Activated naive CD8-positive, alpha-beta T cell (primary cell): ENCODE measurements around the gene HSP90AB1.
A peak's percentile ranks its signal among the peaks of the same experiment; 100 is the strongest.

Experiments
- H3K27ac Mint-ChIP-seq: one replicate; pipeline ENCODE4 v1.8.0; 2021; ENCODE audit warnings: mixed read lengths
- H3K27me3 Mint-ChIP-seq: one replicate; pipeline ENCODE4 v1.8.0; 2021; ENCODE audit warnings: mixed read lengths
- H3K36me3 Mint-ChIP-seq: one replicate; pipeline ENCODE4 v1.8.0; 2021; ENCODE audit warnings: mixed read lengths
- H3K4me1 Mint-ChIP-seq: one replicate; pipeline ENCODE4 v1.8.0; 2021; ENCODE audit warnings: low read depth, mixed read lengths
- H3K4me3 Mint-ChIP-seq: one replicate; pipeline ENCODE4 v1.8.0; 2021; ENCODE audit warnings: mild to moderate bottlenecking, mixed read lengths
- H3K9me3 Mint-ChIP-seq: one replicate; pipeline ENCODE4 v1.8.0; 2021; ENCODE audit warnings: low read depth, mixed read lengths

HSP90AB1 gene

DNA sequence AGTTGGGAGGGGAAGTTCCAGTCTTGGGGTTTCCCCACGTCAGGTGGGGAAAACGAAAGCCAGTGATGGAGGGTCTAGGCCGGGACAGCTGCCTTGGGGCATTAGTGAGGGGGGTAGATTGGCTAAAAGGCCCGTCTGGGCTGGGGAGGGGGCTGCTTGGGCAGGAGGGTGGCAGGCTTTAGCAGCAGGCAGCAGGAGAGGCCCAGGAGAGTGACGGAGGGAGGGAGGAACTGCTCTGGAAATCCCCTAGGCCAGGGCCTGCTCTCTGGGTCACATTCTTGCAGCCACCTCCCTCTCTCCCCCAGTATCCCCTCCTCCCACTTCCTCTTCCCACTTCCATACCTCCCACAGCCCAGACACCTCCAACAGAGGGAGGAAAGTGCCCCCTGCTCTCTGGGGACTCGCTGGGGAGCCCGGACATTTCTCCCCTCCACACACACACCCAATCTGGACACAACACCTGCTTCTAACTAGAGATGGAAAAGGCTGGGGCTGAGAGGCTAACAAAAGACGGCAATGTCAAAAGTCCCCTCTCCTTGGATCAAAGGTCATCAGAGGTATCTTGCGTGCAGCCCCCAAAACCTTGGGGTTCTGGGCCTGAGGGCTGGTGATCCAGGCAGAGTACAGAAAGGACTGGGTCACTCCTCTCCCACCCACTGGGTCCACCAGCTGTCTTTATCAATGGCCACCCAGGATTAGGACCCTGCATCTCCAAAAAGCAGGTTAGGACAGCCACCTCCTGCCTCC lies 16.6 kb downstream of the HSP90AB1 start:
- H3K27ac Mint-ChIP-seq, result peak overlapping the region; percentile 93
- no peaks in the 10 kb centered on the region for H3K27me3 Mint-ChIP-seq
- no peaks in the 10 kb centered on the region for H3K9me3 Mint-ChIP-seq
- peaks cover 41% of the 10 kb centered on the region for H3K4me1 Mint-ChIP-seq
- peak overlapping the region; percentile 98 for H3K4me3 Mint-ChIP-seq
- no peaks in the 10 kb centered on the region for H3K36me3 Mint-ChIP-seq

DNA sequence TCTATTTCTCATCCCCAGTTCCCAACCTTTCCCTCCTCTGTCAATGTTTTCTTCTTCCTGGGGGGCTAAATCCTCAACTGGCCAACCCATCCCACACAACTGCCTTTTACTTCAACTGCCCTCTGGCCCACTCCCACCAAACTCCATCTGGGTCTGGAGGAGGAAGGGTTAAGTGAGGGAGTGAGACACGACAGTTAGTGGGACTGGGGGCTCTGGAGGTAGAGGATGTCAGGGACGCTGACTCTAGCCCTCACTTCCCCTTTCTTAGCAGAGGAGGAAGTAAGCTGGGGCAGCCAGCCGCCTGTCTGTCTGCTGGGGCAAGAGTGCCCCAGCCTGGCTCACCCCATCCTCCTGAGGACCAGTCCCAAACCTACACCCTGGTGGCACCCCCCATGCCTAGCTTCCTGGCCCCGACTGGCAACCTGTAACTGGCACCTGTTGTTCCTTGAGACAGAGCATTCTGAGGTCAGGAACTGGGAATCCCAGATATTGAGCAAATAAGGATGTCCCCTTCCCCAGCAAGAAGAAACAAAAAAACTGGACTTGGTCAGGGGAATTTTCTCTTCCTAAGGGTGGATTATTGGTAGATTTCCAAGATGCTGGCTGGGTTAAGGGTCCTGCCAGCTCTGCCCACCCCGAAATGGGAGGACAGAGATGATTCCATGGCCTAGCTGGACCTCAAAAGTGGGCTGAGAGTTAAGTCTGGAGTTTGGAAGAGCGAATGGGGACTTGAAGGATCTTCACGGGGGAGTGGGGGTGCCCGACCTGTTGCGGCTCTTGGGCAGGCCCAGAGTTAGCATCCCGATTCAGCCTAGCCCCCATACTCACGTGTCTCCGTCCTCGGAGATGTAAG lies 17.5 kb downstream of the HSP90AB1 start:
- Mint-ChIP-seq H3K36me3 (no peaks in the 10 kb centered on the region), H3K4me1 (peaks cover 38% of the 10 kb centered on the region), H3K27ac (peak overlapping the region; percentile 93)

DNA sequence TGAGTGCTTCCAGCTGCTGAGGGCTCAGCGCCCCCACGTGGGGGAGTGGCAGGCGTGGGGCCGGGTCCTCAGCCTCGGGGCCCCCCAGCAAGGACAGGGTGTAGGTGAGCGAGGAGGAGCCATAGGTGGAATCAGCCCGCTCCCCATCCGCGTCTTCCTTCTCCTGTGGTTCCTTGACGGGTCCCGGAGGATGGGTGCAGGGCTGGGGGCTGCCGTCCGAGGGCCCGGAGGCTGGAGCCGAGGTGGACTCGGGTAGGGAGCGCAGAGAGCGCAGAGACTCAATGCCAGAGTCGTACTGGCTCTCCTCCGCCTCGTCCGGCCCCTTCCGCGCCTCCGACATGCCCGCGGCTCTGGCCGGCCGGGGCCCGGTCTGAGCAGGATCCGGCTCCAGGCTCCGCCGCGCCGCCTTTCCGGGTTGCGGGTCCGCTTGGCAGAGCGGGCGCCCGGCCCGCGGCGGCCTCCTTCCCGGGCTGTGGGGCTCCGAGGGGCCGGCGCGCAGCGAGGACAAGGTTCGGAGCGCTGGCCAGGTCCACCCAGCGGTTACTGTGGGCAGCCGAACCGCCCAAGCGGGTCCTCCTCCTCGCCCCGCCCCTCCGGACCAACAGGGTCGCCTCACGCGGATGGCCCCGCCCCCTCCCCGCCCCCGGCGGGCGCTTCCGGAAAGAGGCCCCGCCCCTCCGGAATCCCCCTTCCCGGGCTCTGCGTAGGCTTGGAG lies 18.3 kb downstream of the HSP90AB1 start, which contains the start of gene NFKBIE:
Gene NFKBIE, minus strand, starts transcription at position 545 of the 715 bp plus-strand sequence. Its CDS starts 205 bp downstream, at position 340.
- H3K27ac Mint-ChIP-seq, result peak within 1 kb of the TSS; percentile 93
- peaks cover 46% of the 10 kb centered on the region for H3K4me1 Mint-ChIP-seq
- H3K27me3 Mint-ChIP-seq, result no peaks in the 10 kb centered on the region
- H3K9me3 Mint-ChIP-seq, result no peaks in the 10 kb centered on the region
- peak within 1 kb of the TSS; percentile 98 for H3K4me3 Mint-ChIP-seq
- H3K36me3 Mint-ChIP-seq, result no peaks in the 10 kb centered on the region

More for the DNA sequence above, 17.5 kb downstream of the HSP90AB1 start:
- Mint-ChIP-seq H3K27me3 (no peaks in the 10 kb centered on the region), H3K9me3 (no peaks in the 10 kb centered on the region), H3K4me3 (peak overlapping the region; percentile 98)

DNA sequence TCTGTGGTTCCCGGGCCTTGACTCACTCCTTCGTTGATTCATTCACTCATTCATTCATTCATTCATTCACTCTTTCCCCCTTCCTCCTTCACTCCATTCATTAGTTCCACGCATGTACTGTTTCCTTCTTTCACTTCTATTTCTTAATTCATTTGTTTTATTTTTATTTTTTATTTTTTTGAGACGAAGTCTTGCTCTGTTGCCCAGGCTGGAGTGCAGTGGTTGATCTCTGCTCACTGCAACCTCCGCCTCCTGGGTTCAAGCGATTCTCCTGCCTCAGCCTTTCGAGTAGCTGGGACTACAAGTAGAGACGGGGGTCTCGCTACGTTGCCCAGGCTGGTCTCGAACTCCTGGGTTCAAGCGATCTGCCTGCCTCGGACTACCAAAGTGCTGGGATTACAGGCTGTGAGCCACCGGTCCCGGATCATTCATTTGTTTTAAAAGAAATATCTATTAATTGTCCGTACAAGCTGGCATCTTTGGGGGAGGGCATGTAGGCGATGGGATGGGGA lies 18.9 kb downstream of the HSP90AB1 start:
- H3K4me3 Mint-ChIP-seq, result peak overlapping the region; percentile 98
- peaks cover 45% of the 10 kb centered on the region for H3K4me1 Mint-ChIP-seq
- no peaks in the 10 kb centered on the region for H3K27me3 Mint-ChIP-seq
- H3K36me3 Mint-ChIP-seq, result no peaks in the 10 kb centered on the region
- H3K27ac Mint-ChIP-seq, result peak overlapping the region; percentile 67
- H3K9me3 Mint-ChIP-seq, result no peaks in the 10 kb centered on the region

DNA sequence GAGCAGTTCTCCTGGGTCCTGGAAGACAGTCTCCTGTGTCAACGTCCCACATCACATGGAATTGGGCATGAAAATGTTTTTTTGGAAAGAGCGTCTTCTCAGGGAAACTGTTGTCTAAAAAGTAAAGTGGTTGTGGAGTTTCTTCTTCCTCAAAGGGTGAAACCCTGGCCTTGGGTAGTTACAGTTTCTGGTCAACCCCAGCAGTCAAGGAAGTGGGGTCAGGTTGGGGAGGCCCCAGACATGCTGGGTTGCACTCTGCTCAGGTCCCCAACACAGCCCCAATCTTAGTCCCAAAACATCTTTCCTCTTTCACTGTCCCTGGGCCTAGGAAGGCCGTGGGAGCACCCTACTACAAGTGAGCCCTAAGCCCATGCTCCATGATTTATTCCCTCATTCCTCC lies 19.4 kb downstream of the HSP90AB1 start:
- Mint-ChIP-seq H3K4me1 (peaks cover 39% of the 10 kb centered on the region), H3K9me3 (no peaks in the 10 kb centered on the region), H3K27ac (peak overlapping the region; percentile 58), H3K4me3 (peak overlapping the region; percentile 63), H3K27me3 (peaks cover 1% of the 10 kb centered on the region), H3K36me3 (no peaks in the 10 kb centered on the region)

DNA sequence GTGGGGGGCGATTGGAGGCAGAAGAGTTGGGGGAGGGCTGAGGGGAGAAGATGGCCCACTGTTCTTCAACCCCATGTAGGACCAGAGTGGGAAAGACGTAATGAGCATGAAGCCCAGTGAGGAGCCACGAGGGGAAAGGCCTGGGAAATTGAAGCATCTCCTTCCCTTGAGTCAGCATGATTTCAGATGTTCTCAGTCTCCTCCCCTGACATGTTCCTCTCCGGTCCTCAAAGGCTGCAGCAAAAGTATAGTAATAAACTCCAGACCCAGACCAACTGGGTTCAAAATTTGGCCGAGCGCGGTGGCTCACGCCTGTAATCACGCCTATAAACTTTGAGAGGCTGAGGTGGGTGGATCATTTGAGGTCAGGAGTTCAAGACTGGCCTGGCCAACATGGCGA lies 20.4 kb downstream of the HSP90AB1 start:
- no peak overlapping the region for H3K4me3 Mint-ChIP-seq
- H3K27me3 Mint-ChIP-seq, result peaks cover 4% of the 10 kb centered on the region
- no peaks in the 10 kb centered on the region for H3K36me3 Mint-ChIP-seq
- H3K9me3 Mint-ChIP-seq, result no peaks in the 10 kb centered on the region
- H3K27ac Mint-ChIP-seq, result no peak overlapping the region
- H3K4me1 Mint-ChIP-seq, result peaks cover 41% of the 10 kb centered on the region

DNA sequence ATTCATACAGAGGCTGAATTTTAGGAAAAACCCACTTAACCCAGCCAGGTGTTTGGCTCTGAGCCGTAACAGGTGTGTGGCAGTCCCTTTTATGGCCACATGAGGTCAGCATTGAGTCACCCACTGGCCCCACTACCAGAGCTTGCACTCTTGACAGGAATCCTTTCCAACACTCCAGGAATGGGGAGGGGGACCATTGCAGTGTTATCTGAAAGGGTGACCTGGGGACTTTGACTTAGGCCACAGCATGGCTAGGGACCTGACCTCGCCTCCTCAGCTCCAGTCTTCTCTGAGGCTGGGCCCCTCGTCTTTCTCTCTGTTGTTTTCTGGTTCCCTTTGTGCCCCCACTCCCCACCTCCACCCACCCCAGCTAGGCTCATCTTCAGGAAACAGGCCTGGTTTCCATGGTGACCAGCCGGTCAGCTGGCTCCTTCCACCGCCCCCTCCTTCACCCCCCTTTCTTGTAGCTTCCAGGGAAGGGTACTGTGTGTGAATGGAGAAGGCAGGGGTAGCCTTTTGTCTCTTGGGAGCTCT lies 21.3 kb downstream of the HSP90AB1 start:
- Mint-ChIP-seq H3K4me3 (no peak overlapping the region), H3K4me1 (peaks cover 32% of the 10 kb centered on the region), H3K27me3 (peaks cover 11% of the 10 kb centered on the region), H3K27ac (no peak overlapping the region), H3K9me3 (no peaks in the 10 kb centered on the region), H3K36me3 (no peaks in the 10 kb centered on the region)

DNA sequence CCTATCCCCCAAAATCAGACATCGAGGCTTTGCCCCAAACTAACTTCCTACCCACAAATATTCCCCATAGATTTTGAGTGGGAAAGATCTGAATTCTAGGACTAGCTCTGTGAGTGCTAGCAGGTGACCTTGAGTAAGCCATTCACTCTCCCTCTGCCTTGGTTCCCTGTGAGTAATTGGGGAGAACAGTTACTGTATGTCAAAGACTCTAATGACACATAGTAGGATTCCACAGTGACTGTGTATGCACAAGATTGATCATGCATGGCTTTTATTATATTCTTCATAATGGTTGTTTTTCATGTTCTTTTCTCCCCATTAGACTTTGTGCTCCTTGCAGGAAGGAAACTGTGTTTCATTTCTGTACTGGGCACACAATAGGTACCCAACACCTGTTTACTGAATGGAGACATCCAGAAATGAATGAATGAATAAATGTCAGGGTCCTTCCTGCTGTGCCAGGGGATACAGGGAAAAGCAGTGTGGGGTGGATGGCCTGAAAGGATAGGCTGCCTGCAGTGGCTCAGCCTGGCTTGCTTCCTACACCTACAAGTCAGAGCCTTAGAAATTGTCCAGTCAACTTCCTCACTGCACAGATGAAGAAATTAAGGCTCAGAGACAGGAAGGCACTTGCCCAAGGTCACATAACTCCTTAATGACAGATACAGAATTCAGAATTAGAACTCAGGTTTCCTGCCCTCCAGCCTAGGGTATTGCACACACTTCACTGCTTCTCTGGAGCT lies 22.4 kb downstream of the HSP90AB1 start:
- Mint-ChIP-seq H3K9me3 (no peaks in the 10 kb centered on the region), H3K27me3 (peaks cover 19% of the 10 kb centered on the region), H3K27ac (peak overlapping the region; percentile 11), H3K4me1 (peaks cover 27% of the 10 kb centered on the region), H3K36me3 (no peaks in the 10 kb centered on the region), H3K4me3 (peak overlapping the region; percentile 74)

DNA sequence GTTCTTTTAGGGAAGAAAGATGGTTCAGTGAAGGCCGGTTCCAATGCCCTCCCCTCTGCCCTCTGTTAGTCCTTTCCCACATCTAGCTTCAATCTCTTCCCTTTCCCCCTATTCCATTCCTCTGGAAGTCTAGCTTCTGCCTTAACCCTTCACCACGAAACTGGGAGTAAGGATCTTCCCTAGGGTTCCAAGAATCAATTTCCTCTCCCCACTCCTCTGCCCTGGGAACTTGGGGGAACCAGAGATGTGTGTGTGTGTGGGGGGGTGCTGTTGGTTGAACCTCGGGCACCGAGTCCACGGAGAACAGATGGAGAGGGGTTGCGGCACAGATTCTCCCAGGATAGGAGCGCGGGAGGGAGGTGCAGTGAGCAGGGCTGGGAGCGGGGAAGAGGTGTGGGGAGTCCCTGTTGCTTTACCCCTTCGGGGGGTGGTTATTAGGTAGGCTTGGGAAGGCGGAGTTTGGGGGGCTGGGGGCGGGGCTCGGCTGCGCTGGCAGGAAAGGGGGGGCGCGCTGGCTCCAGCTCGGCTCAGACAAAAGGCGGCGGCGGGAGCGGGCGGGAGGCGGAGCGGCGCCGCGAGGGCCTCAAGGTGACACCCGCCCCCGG lies 23.1 kb downstream of the HSP90AB1 start, which contains the start of gene TMEM151B:
Gene TMEM151B, plus strand, starts transcription at position 530 of the 605 bp plus-strand sequence. CDS start 293 bp downstream, outside the sequence.
- H3K36me3 Mint-ChIP-seq, result no peaks in the 10 kb centered on the region
- no peaks in the 10 kb centered on the region for H3K9me3 Mint-ChIP-seq
- peak within 1 kb of the TSS; percentile 74 for H3K4me3 Mint-ChIP-seq
- peaks cover 30% of the 10 kb centered on the region for H3K4me1 Mint-ChIP-seq
- H3K27ac Mint-ChIP-seq, result peak within 1 kb of the TSS; percentile 11
- H3K27me3 Mint-ChIP-seq, result peaks cover 22% of the 10 kb centered on the region

DNA sequence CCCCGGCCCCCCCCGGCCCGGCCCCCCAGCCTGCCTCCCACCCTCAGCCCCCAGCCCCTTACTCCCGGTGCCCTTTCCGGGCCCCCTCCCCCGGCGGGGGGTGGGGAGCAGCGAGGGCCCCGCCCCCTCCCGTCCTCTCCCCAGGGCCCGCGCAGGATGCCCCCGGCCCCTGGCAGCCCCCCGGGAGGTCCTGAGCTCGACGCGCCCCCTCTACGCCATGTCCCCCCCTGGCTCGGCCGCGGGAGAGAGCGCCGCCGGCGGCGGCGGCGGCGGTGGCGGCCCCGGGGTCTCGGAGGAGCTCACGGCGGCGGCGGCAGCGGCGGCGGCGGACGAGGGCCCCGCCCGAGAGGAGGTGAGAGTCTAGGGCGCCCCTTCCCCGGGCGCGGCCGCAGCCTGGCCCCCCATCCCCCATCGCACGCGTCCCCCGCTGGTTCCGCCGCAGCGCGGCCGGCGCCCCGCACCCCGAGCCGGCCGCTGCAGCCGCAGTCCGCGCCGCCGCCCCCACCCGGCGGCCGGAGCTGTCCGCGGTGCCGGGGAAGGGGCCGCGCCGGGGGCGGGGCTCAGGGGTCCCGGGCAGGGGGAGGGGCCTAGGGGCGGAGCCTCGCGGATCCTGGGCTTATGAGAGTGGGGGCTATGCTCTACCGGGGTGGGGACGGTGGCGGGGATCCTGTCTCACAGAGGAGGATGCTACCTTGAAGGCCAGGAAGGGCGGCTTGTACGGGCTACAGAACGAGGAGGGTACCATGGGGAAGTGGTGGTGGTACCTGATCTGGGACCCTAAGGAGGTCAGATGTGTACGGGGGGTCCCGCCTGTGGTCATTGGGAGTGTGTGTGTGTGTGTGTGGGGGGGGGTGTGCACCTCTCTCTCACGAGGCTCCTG lies 23.9 kb downstream of the HSP90AB1 start:
- Mint-ChIP-seq H3K36me3 (no peaks in the 10 kb centered on the region), H3K4me3 (peak overlapping the region; percentile 70), H3K27ac (no peak overlapping the region), H3K9me3 (no peaks in the 10 kb centered on the region), H3K4me1 (peaks cover 30% of the 10 kb centered on the region), H3K27me3 (peaks cover 22% of the 10 kb centered on the region)

DNA sequence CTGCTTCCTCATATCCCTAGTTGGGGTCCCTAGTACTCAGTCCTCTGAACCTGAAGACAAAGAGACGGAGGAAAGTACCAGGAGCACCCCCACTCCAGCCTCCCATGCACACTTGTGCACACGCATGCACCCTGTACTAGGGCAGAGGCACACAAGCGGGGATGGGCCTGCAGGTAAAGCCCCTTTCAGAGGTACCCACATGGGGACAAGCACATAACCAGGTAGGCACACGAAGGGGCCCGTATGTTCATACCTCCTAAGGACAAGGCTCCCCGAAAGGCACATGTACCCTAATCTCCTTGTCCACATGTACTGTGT lies 24.5 kb downstream of the HSP90AB1 start:
- H3K4me1 Mint-ChIP-seq, result peaks cover 24% of the 10 kb centered on the region
- H3K4me3 Mint-ChIP-seq, result peak overlapping the region; percentile 70
- no peaks in the 10 kb centered on the region for H3K36me3 Mint-ChIP-seq
- H3K27ac Mint-ChIP-seq, result no peak overlapping the region
- H3K27me3 Mint-ChIP-seq, result peaks cover 22% of the 10 kb centered on the region
- no peaks in the 10 kb centered on the region for H3K9me3 Mint-ChIP-seq

DNA sequence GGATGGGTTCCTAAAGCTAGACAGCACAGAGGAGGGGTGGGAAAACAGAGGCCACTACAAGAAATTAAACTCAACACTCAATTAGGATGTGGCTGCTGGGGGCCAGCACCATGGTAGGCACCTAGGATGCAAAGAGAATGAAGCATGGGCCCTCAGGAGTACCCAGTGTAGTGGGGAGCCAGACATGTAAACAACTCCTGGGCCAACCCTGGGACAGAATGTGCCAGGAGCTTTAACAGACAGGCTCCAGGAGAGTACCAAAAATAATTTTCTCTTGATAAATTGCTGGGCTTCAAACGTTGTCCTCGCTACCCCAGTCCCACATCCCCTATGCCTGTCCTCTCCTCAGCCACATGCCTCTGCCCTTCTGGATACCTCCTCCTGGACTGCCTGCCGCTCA lies 25.0 kb downstream of the HSP90AB1 start:
- H3K27ac Mint-ChIP-seq, result peak overlapping the region; percentile 16
- peaks cover 22% of the 10 kb centered on the region for H3K4me1 Mint-ChIP-seq
- peaks cover 25% of the 10 kb centered on the region for H3K27me3 Mint-ChIP-seq
- peak overlapping the region; percentile 70 for H3K4me3 Mint-ChIP-seq
- H3K36me3 Mint-ChIP-seq, result no peaks in the 10 kb centered on the region
- no peaks in the 10 kb centered on the region for H3K9me3 Mint-ChIP-seq

DNA sequence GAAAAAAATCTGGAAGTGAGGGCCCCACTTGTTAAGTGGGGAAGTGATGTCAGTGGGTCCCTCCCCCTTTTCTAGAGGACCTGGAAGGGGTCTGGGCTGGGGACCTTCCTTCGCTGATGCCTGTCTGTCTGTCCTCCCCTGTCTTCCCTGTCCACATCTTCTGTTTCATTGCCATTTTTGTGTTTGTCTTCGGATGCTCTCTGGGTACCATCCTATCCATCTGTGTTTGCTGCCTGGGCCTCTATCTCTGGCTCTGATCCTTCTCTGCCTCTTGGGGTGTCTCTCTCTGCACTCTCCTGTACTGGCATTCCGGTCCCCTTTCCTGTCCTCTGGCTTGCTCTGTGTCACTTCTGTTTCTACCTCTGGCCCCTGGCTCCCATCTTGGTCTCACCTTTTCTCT lies 25.6 kb downstream of the HSP90AB1 start:
- Mint-ChIP-seq H3K9me3 (no peaks in the 10 kb centered on the region), H3K4me3 (peak overlapping the region; percentile 8), H3K27me3 (peaks cover 29% of the 10 kb centered on the region), H3K36me3 (no peaks in the 10 kb centered on the region), H3K27ac (no peak overlapping the region), H3K4me1 (peaks cover 24% of the 10 kb centered on the region)
